T-helper 2 cell (primary cell): ENCODE measurements around the gene ACVR2B.

ENCODE experiments used
- DNase-seq, 5 experiments: peaks; one replicate each; pipeline versions ENCODE4 v3.0.0 to v3.0.0-alpha.2; 2012 to 2022

The ACVR2B gene

GRCh38 chr3:38458796-38459498 is 5.3 kb downstream of the ACVR2B start:
- DNase-seq = no peak

GRCh38 chr3:38459499-38460048 is 5.9 kb downstream of the ACVR2B start:
- no peak for DNase-seq

GRCh38 chr3:38460377-38461270 is 6.9 kb downstream of the ACVR2B start:
- no peak for DNase-seq

- no peak for DNase-seq
These were observed 12.0 kb downstream of the ACVR2B start for GRCh38 chr3:38465588-38466154.

GRCh38 chr3:38468765-38469164 is 15.1 kb downstream of the ACVR2B start:
- no peak for DNase-seq

GRCh38 chr3:38469852-38470251 is 16.2 kb downstream of the ACVR2B start:
- no peak for DNase-seq

- no peak for DNase-seq
These were observed 17.7 kb downstream of the ACVR2B start for GRCh38 chr3:38471260-38471857.

GRCh38 chr3:38472342-38472741 is 18.7 kb downstream of the ACVR2B start:
- no peak for DNase-seq

GRCh38 chr3:38473229-38473628 is 19.5 kb downstream of the ACVR2B start:
- no peak for DNase-seq

GRCh38 chr3:38474928-38475605 is 21.4 kb downstream of the ACVR2B start:
- no peak for DNase-seq

GRCh38 chr3:38475716-38476115 is 22.0 kb downstream of the ACVR2B start:
- no peak for DNase-seq

GRCh38 chr3:38476157-38476756 is 22.6 kb downstream of the ACVR2B start:
- DNase-seq = no peak

GRCh38 chr3:38477057-38477820 is 23.5 kb downstream of the ACVR2B start:
- DNase-seq = no peak

- no peak for DNase-seq
These were observed 24.3 kb downstream of the ACVR2B start for GRCh38 chr3:38477839-38478450.

GRCh38 chr3:38478901-38479300 is 25.2 kb downstream of the ACVR2B start:
- DNase-seq = no peak

- DNase-seq = peak in 3 of 5 experiments; percentile 12 to 57 (median 21)
These were observed 25.9 kb downstream of the ACVR2B start for GRCh38 chr3:38479431-38480092.

GRCh38 chr3:38480093-38480445 is 26.4 kb downstream of the ACVR2B start:
- DNase-seq = no peak

- no peak for DNase-seq
These were observed 27.2 kb downstream of the ACVR2B start for GRCh38 chr3:38480930-38481329.

GRCh38 chr3:38482951-38483350 is 29.3 kb downstream of the ACVR2B start:
- DNase-seq = no peak

- no peak for DNase-seq
These were observed 33.6 kb downstream of the ACVR2B start for GRCh38 chr3:38487323-38487722.
